ENCODE data around the gene GTF3C4. TPM values are rescaled to one million over a fixed set of nuclear protein-coding genes. Genes with fewer than 3 reads are reported as not detected.

Gene GTF3C4
- total and polyA plus RNA-seq, 2 of the 13 experiments (the other 11 are each of a cell fraction or from before 2014, with no cell fraction given) = 2.6 to 12.9 TPM

GRCh38 chr9:132722564-132723065 is 52.4 kb downstream of the GTF3C4 start (continued):
- TF ChIP-seq ZNF280B (CRISPR knock-in tag; IDR thresholded peaks at IDR 0.05; ENCODE audit: borderline replicate concordance) (no peak), ZNF33A (CRISPR knock-in tag; IDR thresholded peaks at IDR 0.05; ENCODE audit: borderline replicate concordance) (no peak), ZNF660 (CRISPR knock-in tag; IDR thresholded peaks at IDR 0.05; ENCODE audit: borderline replicate concordance, low read depth) (no peak), PRDM10 (CRISPR knock-in tag; IDR thresholded peaks at IDR 0.05; ENCODE audit: low read depth) (no peak), TFAP4 (IDR thresholded peaks at IDR 0.05; ENCODE audit: borderline replicate concordance, low read depth) (no peak)

GRCh38 chr9:132723809-132724208 is 53.5 kb downstream of the GTF3C4 start:
- no peak overlapping the region for H3K9ac ChIP-seq (ENCODE audit: insufficient read depth, low read depth, low read length)
- peaks cover 4 to 18% of the 10 kb centered on the region in 2 experiments for H3K27me3 ChIP-seq (ENCODE audit: control insufficient read depth in 1 of 2, insufficient read depth in 2 of 2, low read length in 2 of 2)
- intact Hi-C loops (cut with micrococcal nuclease; ENCODE audit: unreplicated experiment) = no loop called here
- ChIA-PET POLR2A (no interaction called here), CTCF (ENCODE audit: low intra/inter-chr PET ratio, low total read pairs) (no interaction called here)
- no peak overlapping the region for H2AFZ ChIP-seq (ENCODE audit: low read length)
- WGBS (ENCODE audit: low lambda C conversion rate) = 57% methylated on average over 1 of the region's 4 CpGs
- H3K4me1 ChIP-seq (ENCODE audit: insufficient read depth, low read length) = no peaks in the 10 kb centered on the region
- DNase-seq (ENCODE audit: low spot score) (no peak), ATAC-seq (no peak), FAIRE-seq (no peak)
- H3K9me3 ChIP-seq (ENCODE audit: low read length) = no peaks in the 10 kb centered on the region
- H3K4me2 ChIP-seq (ENCODE audit: low read depth, low read length) = no peak overlapping the region
- no peaks in the 10 kb centered on the region for H3K79me2 ChIP-seq (ENCODE audit: insufficient read depth, low read length)
- no peak overlapping the region for H3K27ac ChIP-seq (ENCODE audit: extremely low read length, insufficient read depth, low read length)
- H3K36me3 ChIP-seq (replicated peaks in 1 of 2; ENCODE audit: control insufficient read depth in 1 of 2, insufficient read depth in 2 of 2, low read length in 2 of 2) = no peaks in the 10 kb centered on the region
- H4K20me1 ChIP-seq (ENCODE audit: insufficient read depth, low read length) = no peaks in the 10 kb centered on the region
- in situ Hi-C loops (cut with HindIII; ENCODE audit: extremely low pct_ligation_motif_present, low pct_unique_long_range_greater_than_20kb) = no loop called here
- no peak overlapping the region for H3K4me3 ChIP-seq (replicated peaks in 1 of 3; ENCODE audit: insufficient read depth in 1 of 3, low read depth in 2 of 3, low read length in 3 of 3)
- no TSS peak for BruUV-seq (replicated peaks)
- TF ChIP-seq RELA (CRISPR knock-in tag; IDR thresholded peaks at IDR 0.05) = no peak
- no peak for TF ChIP-seq ZNF550 (CRISPR knock-in tag; IDR thresholded peaks at IDR 0.05; ENCODE audit: borderline replicate concordance)
- no peak for TF ChIP-seq CSRNP2 (CRISPR knock-in tag; conservative IDR thresholded peaks at IDR 0.05; ENCODE audit: low read depth)
- TF ChIP-seq CERS6 (CRISPR knock-in tag; IDR thresholded peaks at IDR 0.05) = no peak
- no peak for TF ChIP-seq ARNT (IDR thresholded peaks at IDR 0.05)
- no peak for TF ChIP-seq NFIC (IDR thresholded peaks at IDR 0.05; ENCODE audit: low read length)
- no peak for TF ChIP-seq MAX (IDR thresholded peaks at IDR 0.05)
- TF ChIP-seq HOXA5 (CRISPR knock-in tag; IDR thresholded peaks at IDR 0.05) = no peak
- TF ChIP-seq ZNF441 (CRISPR knock-in tag; IDR thresholded peaks at IDR 0.05; ENCODE audit: borderline replicate concordance) = no peak
- no peak for TF ChIP-seq TBL1XR1 (IDR thresholded peaks at IDR 0.05; ENCODE audit: borderline replicate concordance, low read length, partially characterized antibody)
